Heart right ventricle (tissue), 16 donors: Measurements from ENCODE around the gene TPSAB1. TPM values are rescaled to one million over a fixed set of nuclear protein-coding genes. Genes with fewer than 3 reads are reported as not detected.
"Not testable (repeated sequence)": the region's sequence is repeated elsewhere in the genome, so short reads cannot be mapped to it uniquely, and the experiment has no call there.

ENCODE experiments used
- ATAC-seq, 8 donors: fragments of 200-7000 bp; cut with Tn5 transposase; one replicate each; pipeline ENCODE4 v1.9.1; 2020; ENCODE audit warnings: mild to moderate bottlenecking in 8 of 8, moderate library complexity in 8 of 8, moderate number of reproducible peaks in 1 of 8
- DNase-seq, 2 donors: peaks; one replicate each; pipeline ENCODE4 v3.0.0-alpha.2; 2020
- H3K27ac ChIP-seq, 10 donors: fragments of 200-600 bp; sonication (generic) in 2 of 10; one replicate each; pipeline versions ENCODE4 v1.5.0 to v1.8.0; 2020 to 2022; ENCODE audit warnings: mild to moderate bottlenecking in 3 of 10
- H3K27me3 ChIP-seq, 7 donors: fragments of 200-600 bp; one replicate each; pipeline ENCODE4 v1.8.0; 2021 to 2022; ENCODE audit warnings: mild to moderate bottlenecking in 2 of 7
- H3K36me3 ChIP-seq, 9 donors: fragments of 200-600 bp; sonication (generic) in 1 of 9; one replicate each; pipeline versions ENCODE4 v1.5.0 to v1.8.0; 2020 to 2022; ENCODE audit warnings: mild to moderate bottlenecking in 2 of 9
- H3K4me1 ChIP-seq, 9 donors: fragments of 200-600 bp; sonication (generic) in 1 of 9; one replicate each; pipeline versions ENCODE4 v1.5.0 to v1.8.0; 2020 to 2022; ENCODE audit warnings: mild to moderate bottlenecking in 4 of 9
- H3K4me3 ChIP-seq, 10 donors: fragments of 200-600 bp; sonication (generic) in 2 of 10; one replicate each; pipeline versions ENCODE4 v1.5.0 to v1.8.0; 2020 to 2022; ENCODE audit warnings: mild to moderate bottlenecking in 7 of 10, moderate library complexity in 2 of 10
- H3K9me3 ChIP-seq, 11 donors: fragments of 200-600 bp in 10 of 11; sonication (generic) in 2 of 11; one replicate each; pipeline versions ENCODE4 v1.5.0 to v1.8.0; 2013 to 2022; ENCODE audit warnings: mild to moderate bottlenecking in 2 of 11, control low read depth in 1 of 11, moderate library complexity in 1 of 11
- CTCF ChIP-seq, 9 donors: fragments of 200-600 bp; sonication (generic) in 2 of 9; IDR thresholded peaks; one replicate each; pipeline versions ENCODE4 v1.5.0 to v1.8.0; 2021 to 2022; ENCODE audit warnings: antibody characterized with exemption in 9 of 9, mild to moderate bottlenecking in 5 of 9, moderate library complexity in 1 of 9
- WGBS, 2 donors: extraction: QIAGEN DNeasy Blood & Tissue Kit; methylation state at CpG; one replicate each; pipeline ENCODE4 v1.1.7; 2013; ENCODE audit warnings: inconsistent platforms in 1 of 2; 5-methylcytosine and 5-hydroxymethylcytosine counted together
- intact Hi-C, 10 donors: fragments of 100-400 bp; cut with DNase I; formaldehyde crosslinking; loops; one replicate each; pipeline versions ENCODE4 v1.11.1 to v1.14.2; 2022
- polyA plus RNA-seq, 2 donors: library from polyadenylated mRNA; stranded (reverse); fragments of 200-250 nt; gene quantifications; one replicate each; pipeline ENCODE4 v1.2.3, GENCODE V29; 2013
- total RNA-seq, 10 donors: library from RNA; stranded (reverse); fragmentation: NEBNext Ultra II Directional in 3 of 10; extraction: Animal tissue kit (Norgen Biotek cat#: 25700) in 3 of 10; gene quantifications; one replicate each; pipeline versions ENCODE4 v1.2.1 to v1.2.4, GENCODE V29; 2021 to 2023
- donor health status: Arrhythmogenic right ventricular cardiomyopathy.
- donor health status: ischemic (EF 13 %, LVEDD 7.1; RV severe dilation, severe dysfunction).
- donor health status: healthy with polysubstance abuse.
- donor health status: DM: no; HTN: yes; CAD: no.
- donor health status: DM: no; HTN: no; CAD: no.
- donor health status: ischemic (EF 25% LVEDD 6.9; RV normal size, moderate dysfunction).
- donor health status: ischemic (EF 25% LVEDD 5.7; RV mildly dilated, moderate dysfunction).
- donor health status: healthy.
- donor health status: DM: yes; HTN: yes; CAD: no.
- donor health status: Ischemic cardiomyopathy.
- donor health status: ischemic (EF 35%, LVEDD 5.7; RV mildly dilated, moderate dysfunction).
- donor health status: nonischemic (EF 11% LVEDD 7.7; RV severe dilation, severe dysfunction).
- donor health status: DM: yes; HTN: yes; CAD: no.
- donor health status: PGD.
- donor health status: ischemic (EF 29% LVEDD 5.4; RV normal size, mild dysfunction).
- donor health status: nonischemic (EF 23%, LVEDD 6.1; RV moderate dilation, normal function).

The TPSAB1 gene
- total and polyA plus RNA-seq, 12 donors: 0.53 to 11.4 (median 2.2) TPM

- no peak for TF ChIP-seq CTCF (IDR thresholded peaks at IDR 0.05)
- Histone ChIP-seq H3K27ac (no peak overlapping the region), H3K4me1 (no peaks in the 10 kb centered on the region), H3K36me3 (no peaks in the 10 kb centered on the region), H3K9me3 (no peaks in the 10 kb centered on the region), H3K27me3 (no peaks in the 10 kb centered on the region), H3K4me3 (no peak overlapping the region)
- intact Hi-C loops: no loop called here
- WGBS, 2 donors: 85 to 89% methylated on average over 9 of the region's 9 CpGs
- no peak for DNase-seq
- no peak for ATAC-seq
Observed at GRCh38 chr16:1237990-1238389, 2.5 kb upstream of the TPSAB1 start.

GRCh38 chr16:1238909-1239308 lies 1.6 kb upstream of the TPSAB1 start:
- WGBS, 2 donors: 66 to 74% methylated on average over 13 to 18 of the region's 23 CpGs
- H3K27me3 ChIP-seq: not testable (repeated sequence)

GRCh38 chr16:1239575-1239974 lies 930 bp upstream of the TPSAB1 start:
- H3K9me3 ChIP-seq, H3K27me3 ChIP-seq, H3K4me3 ChIP-seq, DNase-seq, H3K4me1 ChIP-seq, H3K27ac ChIP-seq, intact Hi-C loops, H3K36me3 ChIP-seq: not testable (repeated sequence)
- peak in 1 of 8 donors; percentile 31 for ATAC-seq
- WGBS, 2 donors: 85 to 89% methylated on average over 7 of the region's 9 CpGs

More at GRCh38 chr16:1238909-1239308, 1.6 kb upstream of the TPSAB1 start:
- DNase-seq, H3K4me1 ChIP-seq, H3K27ac ChIP-seq, H3K4me3 ChIP-seq, H3K36me3 ChIP-seq, H3K9me3 ChIP-seq, intact Hi-C loops: not testable (repeated sequence)
- ATAC-seq: peak in 1 of 8 donors; percentile 5

GRCh38 chr16:1241081-1241480 lies 576 bp downstream of the TPSAB1 start:
- H3K27me3 ChIP-seq: peaks cover 0 to 16% (median 7%) of the 10 kb centered on the region in 7 donors
- H3K4me3 ChIP-seq, H3K27ac ChIP-seq, DNase-seq, H3K9me3 ChIP-seq, intact Hi-C loops, H3K36me3 ChIP-seq, H3K4me1 ChIP-seq: not testable (repeated sequence)
- ATAC-seq: peak in 1 of 8 donors; percentile 46
- 82 to 90% methylated on average over 11 of the region's 15 CpGs for WGBS, 2 donors

GRCh38 chr16:1243363-1243762 lies 2.9 kb downstream of the TPSAB1 start:
- H3K4me3 ChIP-seq, H3K9me3 ChIP-seq, H3K36me3 ChIP-seq, H3K27ac ChIP-seq, ATAC-seq, intact Hi-C loops, H3K4me1 ChIP-seq, DNase-seq: not testable (repeated sequence)
- WGBS, 2 donors: 48 to 55% methylated on average over 7 of the region's 11 CpGs
- peaks cover 0 to 21% (median 7%) of the 10 kb centered on the region in 7 donors for H3K27me3 ChIP-seq

- ATAC-seq, DNase-seq, H3K36me3 ChIP-seq, H3K4me3 ChIP-seq, H3K4me1 ChIP-seq, H3K9me3 ChIP-seq, intact Hi-C loops, H3K27ac ChIP-seq: not testable (repeated sequence)
- WGBS, 2 donors: 54 to 61% methylated on average over 25 to 29 of the region's 32 CpGs
- H3K27me3 ChIP-seq: peaks cover 0 to 21% (median 7%) of the 10 kb centered on the region in 7 donors
Observed at GRCh38 chr16:1243907-1244850, 3.7 kb downstream of the TPSAB1 start.

GRCh38 chr16:1244881-1245280 lies 4.4 kb downstream of the TPSAB1 start:
- peaks cover 0 to 21% (median 7%) of the 10 kb centered on the region in 7 donors for H3K27me3 ChIP-seq
- H3K9me3 ChIP-seq: no peaks in the 10 kb centered on the region
- intact Hi-C loops: no loop called here
- no peak for TF ChIP-seq CTCF (IDR thresholded peaks at IDR 0.05)
- ATAC-seq (no peak), DNase-seq (no peak)
- no peaks in the 10 kb centered on the region for H3K36me3 ChIP-seq
- 65 to 73% methylated on average over 10 to 12 of the region's 12 CpGs for WGBS, 2 donors
- H3K4me3 ChIP-seq: no peak overlapping the region
- H3K27ac ChIP-seq: no peak overlapping the region
- H3K4me1 ChIP-seq: no peaks in the 10 kb centered on the region
